Stomach smooth muscle (tissue), 2 donors: ENCODE results near the gene COL4A2.

Experiments
- H3K27ac ChIP-seq: one replicate; pipeline ENCODE4 v1.7.0; 2013; ENCODE audit warnings: mild to moderate bottlenecking, low read length, inconsistent platforms
- H3K27me3 ChIP-seq, 2 donors: one replicate each; pipeline ENCODE4 v1.7.0; 2013; ENCODE audit warnings: low read length in 2 of 2; ENCODE audit not compliant: insufficient read depth in 2 of 2, control insufficient read depth in 1 of 2
- H3K36me3 ChIP-seq, 2 donors: one replicate each; pipeline ENCODE4 v1.7.0; 2013; ENCODE audit warnings: low read length in 2 of 2; ENCODE audit not compliant: control insufficient read depth in 2 of 2, insufficient read depth in 2 of 2
- H3K4me1 ChIP-seq: one replicate; pipeline ENCODE4 v1.7.0; 2013; ENCODE audit warnings: low read length; ENCODE audit not compliant: control insufficient read depth, insufficient read depth
- H3K4me3 ChIP-seq, 2 donors: one replicate each; pipeline ENCODE4 v1.7.0; 2013; ENCODE audit warnings: low read length in 2 of 2
- H3K9ac ChIP-seq, 2 donors: one replicate each; pipeline ENCODE4 v1.7.0; 2013; ENCODE audit warnings: low read length in 2 of 2, mild to moderate bottlenecking in 1 of 2
- H3K9me3 ChIP-seq, 2 donors: one replicate each; pipeline ENCODE4 v1.7.0; 2013; ENCODE audit warnings: low read length in 2 of 2; ENCODE audit not compliant: control insufficient read depth in 2 of 2
- donor health status: healthy.
- donor health status: Pancreatic carcinoma.

COL4A2 gene

GRCh38 chr13:110339263-110339662 lies 32.2 kb downstream of the COL4A2 start:
- peak overlapping the region in 1 of 2 donors; percentile 54 for H3K4me3 ChIP-seq
- H3K36me3 ChIP-seq = peaks cover 0 to 3% of the 10 kb centered on the region in 2 donors
- H3K27me3 ChIP-seq = no peaks in the 10 kb centered on the region
- no peaks in the 10 kb centered on the region for H3K9me3 ChIP-seq
- H3K9ac ChIP-seq = peak overlapping the region; percentile 66 to 85
- H3K27ac ChIP-seq = peak overlapping the region; percentile 100
- H3K4me1 ChIP-seq = peaks cover 92% of the 10 kb centered on the region

- Histone ChIP-seq H3K9ac (peak overlapping the region; percentile 84 to 85), H3K4me1 (peaks cover 87% of the 10 kb centered on the region), H3K4me3 (peak overlapping the region; percentile 31 to 60)
Observed at GRCh38 chr13:110339975-110340550, 33.0 kb downstream of the COL4A2 start.

DNA sequence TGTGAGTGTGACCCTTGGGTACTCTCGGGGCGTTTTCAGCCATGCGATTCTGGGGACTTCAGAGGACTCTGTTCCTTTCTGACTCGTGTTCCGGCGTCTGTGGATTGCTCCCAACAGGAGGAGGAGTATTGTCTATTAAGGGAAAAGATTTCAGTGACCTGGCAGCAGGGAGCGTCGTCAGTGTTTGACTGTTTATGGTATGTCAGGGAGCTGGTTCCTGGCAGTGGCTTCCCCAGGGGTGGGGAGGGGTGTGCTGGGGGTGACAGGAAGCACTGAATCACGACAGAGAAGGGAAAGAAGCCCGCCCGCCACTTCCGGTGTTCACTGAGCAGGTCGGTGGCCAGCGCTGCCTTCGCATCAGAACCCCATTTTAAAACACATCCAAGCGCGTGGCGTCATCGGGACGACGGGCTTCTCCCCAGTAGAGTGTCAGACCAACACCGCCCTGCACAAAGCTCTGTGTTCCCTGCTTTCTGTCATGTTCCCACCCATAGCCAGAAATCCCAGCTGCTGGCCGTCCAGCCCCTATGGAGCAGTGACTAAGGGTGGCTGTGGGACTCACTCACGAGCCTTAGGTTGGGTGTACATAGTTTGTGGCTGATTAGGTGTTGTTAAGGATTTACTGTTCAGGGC lies 33.8 kb downstream of the COL4A2 start:
- H3K9me3 ChIP-seq = no peaks in the 10 kb centered on the region
- peaks cover 87% of the 10 kb centered on the region for H3K4me1 ChIP-seq
- H3K9ac ChIP-seq = peak overlapping the region; percentile 85 to 91
- no peaks in the 10 kb centered on the region for H3K36me3 ChIP-seq
- H3K27me3 ChIP-seq = no peaks in the 10 kb centered on the region
- H3K4me3 ChIP-seq = peak overlapping the region; percentile 40 to 60
- H3K27ac ChIP-seq = peak overlapping the region; percentile 100

More at GRCh38 chr13:110339975-110340550, 33.0 kb downstream of the COL4A2 start:
- no peaks in the 10 kb centered on the region for H3K27me3 ChIP-seq
- peak overlapping the region; percentile 100 for H3K27ac ChIP-seq
- H3K36me3 ChIP-seq = peaks cover 0 to 2% of the 10 kb centered on the region in 2 donors
- no peaks in the 10 kb centered on the region for H3K9me3 ChIP-seq

- Histone ChIP-seq H3K27ac (peak overlapping the region; percentile 100), H3K9ac (peak overlapping the region; percentile 84 to 91), H3K4me1 (peaks cover 83% of the 10 kb centered on the region), H3K9me3 (no peaks in the 10 kb centered on the region), H3K4me3 (peak overlapping the region; percentile 40 to 60), H3K36me3 (peaks cover 0 to 3% of the 10 kb centered on the region in 2 donors), H3K27me3 (no peaks in the 10 kb centered on the region)
Observed at GRCh38 chr13:110341445-110342244, 34.6 kb downstream of the COL4A2 start.

GRCh38 chr13:110342474-110342873 lies 35.4 kb downstream of the COL4A2 start:
- H3K36me3 ChIP-seq = peaks cover 0 to 4% of the 10 kb centered on the region in 2 donors
- H3K4me1 ChIP-seq = peaks cover 83% of the 10 kb centered on the region
- peak overlapping the region; percentile 100 for H3K27ac ChIP-seq
- H3K27me3 ChIP-seq = no peaks in the 10 kb centered on the region
- H3K9ac ChIP-seq = peak overlapping the region; percentile 64 to 84
- peak overlapping the region; percentile 23 to 55 for H3K4me3 ChIP-seq
- H3K9me3 ChIP-seq = no peaks in the 10 kb centered on the region

DNA sequence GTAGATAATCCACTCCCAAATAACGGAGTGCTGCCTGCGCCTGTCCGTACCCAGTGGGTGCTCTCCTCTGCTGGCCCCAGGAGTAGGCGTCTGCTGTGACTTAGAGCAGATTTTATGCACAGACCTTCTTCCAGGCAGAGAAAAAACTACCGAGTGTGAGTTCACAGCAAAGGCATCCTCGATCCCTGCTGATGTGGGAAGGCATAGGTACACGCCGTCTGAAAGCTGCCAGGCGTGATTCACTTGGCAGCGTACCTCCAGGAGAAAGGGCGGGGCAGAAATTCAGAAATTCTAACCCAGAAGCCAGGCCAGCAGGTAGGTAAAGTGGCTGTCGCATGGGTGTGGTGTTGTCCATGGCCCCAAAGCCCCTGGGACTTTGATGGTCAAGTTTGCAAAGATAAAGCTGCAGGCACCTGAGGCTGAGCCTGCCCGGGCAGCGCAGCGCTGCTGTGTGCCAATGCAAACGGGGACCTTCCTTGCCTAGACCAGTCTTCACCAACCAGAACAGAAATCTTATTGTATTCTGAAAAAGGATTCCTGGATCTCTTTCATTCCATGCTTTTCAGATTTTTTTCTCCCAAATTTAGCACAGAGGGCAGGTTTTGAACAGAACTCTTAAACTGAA lies 36.3 kb downstream of the COL4A2 start:
- H3K4me3 ChIP-seq = peak overlapping the region; percentile 23 to 55
- peak overlapping the region; percentile 64 to 84 for H3K9ac ChIP-seq
- no peaks in the 10 kb centered on the region for H3K9me3 ChIP-seq
- H3K36me3 ChIP-seq = peaks cover 0 to 4% of the 10 kb centered on the region in 2 donors
- no peaks in the 10 kb centered on the region for H3K27me3 ChIP-seq
- H3K4me1 ChIP-seq = peaks cover 83% of the 10 kb centered on the region
- H3K27ac ChIP-seq = peak overlapping the region; percentile 100

DNA sequence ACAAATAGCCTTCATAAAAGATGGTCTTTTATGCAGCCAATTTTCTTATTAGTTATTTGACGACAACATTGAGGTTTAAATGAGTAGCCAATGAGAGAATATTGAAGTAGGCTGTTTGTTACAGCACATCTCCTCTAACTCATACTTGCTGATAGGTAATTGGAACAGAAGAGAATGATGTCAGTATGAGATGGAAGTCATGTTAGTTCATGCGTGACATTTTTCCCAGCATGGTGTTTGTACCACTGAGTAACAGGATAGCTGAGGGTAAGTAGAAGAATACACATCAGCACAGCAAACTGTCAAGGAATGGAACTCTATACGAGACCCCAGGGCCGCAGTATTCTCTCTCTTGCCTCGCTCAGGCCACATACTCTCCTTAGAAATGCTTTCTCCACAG lies 37.2 kb downstream of the COL4A2 start:
- Histone ChIP-seq H3K27me3 (no peaks in the 10 kb centered on the region), H3K4me3 (no peak overlapping the region), H3K9ac (no peak overlapping the region), H3K9me3 (no peaks in the 10 kb centered on the region), H3K4me1 (peaks cover 75% of the 10 kb centered on the region), H3K27ac (peak overlapping the region; percentile 100), H3K36me3 (peaks cover 0 to 4% of the 10 kb centered on the region in 2 donors)

- Histone ChIP-seq H3K4me3 (no peak overlapping the region), H3K9ac (no peak overlapping the region), H3K36me3 (peaks cover 0 to 6% of the 10 kb centered on the region in 2 donors), H3K9me3 (no peaks in the 10 kb centered on the region), H3K27ac (peak overlapping the region; percentile 100), H3K27me3 (no peaks in the 10 kb centered on the region), H3K4me1 (peaks cover 74% of the 10 kb centered on the region)
Observed at GRCh38 chr13:110345266-110345665, 38.2 kb downstream of the COL4A2 start.

- Histone ChIP-seq H3K4me3 (no peak overlapping the region), H3K27ac (peak overlapping the region; percentile 100), H3K9me3 (no peaks in the 10 kb centered on the region), H3K36me3 (peaks cover 0 to 6% of the 10 kb centered on the region in 2 donors), H3K9ac (no peak overlapping the region), H3K4me1 (peaks cover 74% of the 10 kb centered on the region), H3K27me3 (no peaks in the 10 kb centered on the region)
Observed at GRCh38 chr13:110345701-110346100, 38.6 kb downstream of the COL4A2 start.

DNA sequence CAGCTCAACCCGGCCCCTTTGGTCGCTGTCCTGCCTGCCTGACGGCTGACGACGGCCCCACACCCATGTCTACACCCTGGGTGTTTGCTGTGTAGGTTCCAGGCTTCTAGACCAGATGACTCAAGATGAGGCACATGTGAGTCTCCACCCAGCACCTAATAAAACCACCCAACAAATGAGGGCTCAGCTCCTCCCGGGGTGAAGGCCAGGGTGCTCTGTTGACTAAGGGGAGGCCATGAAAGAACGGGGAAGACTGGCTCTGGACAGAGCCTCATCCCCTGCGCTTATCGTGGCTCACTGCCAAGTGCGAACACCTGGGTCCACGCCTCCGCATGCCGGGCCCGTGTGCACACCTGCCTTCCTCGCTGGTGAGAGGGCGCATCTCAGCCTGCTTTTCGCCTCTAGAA lies 39.6 kb downstream of the COL4A2 start:
- H3K9ac ChIP-seq = peak overlapping the region; percentile 7 to 21
- H3K4me3 ChIP-seq = no peak overlapping the region

More for the DNA sequence above, 39.6 kb downstream of the COL4A2 start:
- Histone ChIP-seq H3K9me3 (no peaks in the 10 kb centered on the region), H3K4me1 (peaks cover 70% of the 10 kb centered on the region), H3K27ac (peak overlapping the region; percentile 100), H3K36me3 (peaks cover 0 to 6% of the 10 kb centered on the region in 2 donors), H3K27me3 (no peaks in the 10 kb centered on the region)
